Anterior cingulate cortex (tissue), 58 donors: ENCODE results near the gene C1RL.

Experiments
- DNase-seq, 58 donors: peaks; one replicate each; lab custom pipeline; 2025; lab: John Stamatoyannopoulos, UW

C1RL gene

GRCh38 chr12:7093892-7094291, 15.1 kb downstream of the C1RL start:
- no peak for DNase-seq

DNA sequence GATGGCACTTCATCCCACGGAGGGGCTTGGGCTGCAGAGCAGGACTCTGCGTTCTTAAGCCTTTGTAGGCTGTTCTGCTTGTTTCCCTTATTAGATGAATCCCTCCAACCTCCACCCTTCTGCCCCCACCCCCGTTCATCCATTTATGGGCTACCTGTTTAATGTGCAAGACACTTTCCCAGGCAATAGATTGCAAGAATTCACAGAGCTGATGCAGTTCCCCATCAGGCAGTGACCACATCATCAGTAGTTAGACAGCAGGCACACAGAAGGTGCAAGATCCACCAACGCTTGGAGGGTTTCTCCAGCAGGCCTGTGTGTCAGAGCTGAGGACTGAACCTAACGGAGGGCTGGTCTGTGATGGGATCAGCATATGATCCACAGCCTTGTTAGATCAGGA, 15.5 kb downstream of the C1RL start:
- no peak for DNase-seq

DNA sequence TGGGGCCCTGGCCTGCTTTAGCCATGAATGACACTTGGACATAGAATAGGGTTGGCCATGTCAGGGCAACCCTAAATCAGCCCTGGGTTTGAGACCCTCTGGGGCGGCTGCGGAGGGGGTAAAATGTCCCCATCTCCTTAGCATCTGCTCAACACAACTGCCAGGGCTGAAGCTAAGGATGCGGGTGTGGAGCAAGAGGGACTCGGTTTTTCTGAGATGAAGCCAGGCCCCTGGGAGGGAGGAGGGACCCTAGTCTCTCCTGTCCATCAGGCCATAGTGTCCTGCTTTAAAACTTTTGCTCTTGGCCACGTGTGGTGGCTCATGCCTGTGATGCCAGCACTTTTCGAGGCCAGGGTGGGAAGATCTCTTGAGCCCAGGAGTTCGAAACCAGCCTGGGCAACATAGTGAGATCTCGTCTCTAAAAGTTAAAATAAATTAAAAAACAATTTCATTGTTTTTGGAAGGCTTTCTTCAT, 16.0 kb downstream of the C1RL start:
- no peak for DNase-seq

DNA sequence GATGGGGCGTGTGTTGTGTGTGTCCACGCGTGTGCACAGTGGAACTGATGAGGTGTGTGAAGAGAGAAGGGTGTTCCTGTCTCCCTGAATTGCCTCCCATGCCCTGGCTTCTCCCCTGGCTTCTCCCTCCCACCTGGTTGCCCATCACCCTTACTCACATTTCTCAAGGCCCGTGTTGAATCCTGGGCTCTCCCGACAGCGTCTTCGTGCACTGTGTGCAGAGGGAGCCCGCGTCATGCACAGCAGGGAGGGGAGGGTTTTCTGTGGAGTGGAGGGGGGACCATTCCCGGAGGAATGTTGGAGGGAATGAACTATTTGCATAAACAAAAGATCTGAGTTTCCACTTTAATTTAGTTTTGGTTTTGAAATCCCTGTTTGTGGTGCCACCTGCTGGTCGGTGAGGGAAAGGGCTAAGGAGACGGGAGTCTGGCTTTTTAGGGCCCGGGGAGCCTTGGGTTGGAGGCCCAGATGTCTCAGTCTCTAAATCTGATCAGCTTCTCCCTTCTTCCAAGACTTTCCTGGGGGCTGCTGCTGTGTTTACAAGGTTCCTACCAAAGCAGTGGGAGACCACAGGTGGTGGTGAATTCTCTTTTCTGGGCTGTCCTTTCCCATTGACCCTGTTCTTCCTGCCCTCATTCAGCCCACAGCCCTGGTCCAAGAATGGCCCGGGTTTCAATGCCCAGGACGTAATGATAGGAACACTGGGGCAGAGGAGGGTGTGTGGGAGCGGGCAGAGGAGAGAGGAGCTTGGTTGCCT, 16.6 kb downstream of the C1RL start, which contains the start of gene C1R:
Gene C1R, minus strand, starts transcription at position 217 of the 757 bp plus-strand sequence. Its CDS starts 57 bp downstream, at position 160.
- peak in 44 of 58 donors; percentile 4 to 68 (median 29) for DNase-seq

- peak in 1 of 58 donors; percentile 47 for DNase-seq
Measured at GRCh38 chr12:7091660-7092228, 17.3 kb downstream of the C1RL start.

DNA sequence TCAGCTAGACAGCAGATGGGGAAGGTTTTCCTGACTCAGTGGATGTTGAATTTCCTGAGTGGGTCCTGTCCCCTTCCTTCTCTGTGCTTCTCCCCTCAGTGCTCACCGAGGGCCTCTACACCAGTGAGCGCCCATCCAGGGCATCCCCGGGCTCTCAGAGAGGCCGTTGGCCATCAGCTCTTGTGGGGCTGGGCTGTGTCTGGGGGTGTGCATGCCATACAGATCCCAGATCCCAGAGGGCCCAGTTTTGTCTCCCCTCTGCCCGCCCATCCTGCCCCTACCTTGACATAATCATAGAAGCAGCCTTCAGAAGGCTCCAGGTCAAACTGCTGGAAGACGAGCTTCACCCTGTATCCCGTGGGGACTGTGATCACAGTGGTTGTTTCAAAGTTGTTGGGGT, 17.8 kb downstream of the C1RL start:
- DNase-seq: no peak

GRCh38 chr12:7090222-7090998, 18.6 kb downstream of the C1RL start:
- DNase-seq: no peak

DNA sequence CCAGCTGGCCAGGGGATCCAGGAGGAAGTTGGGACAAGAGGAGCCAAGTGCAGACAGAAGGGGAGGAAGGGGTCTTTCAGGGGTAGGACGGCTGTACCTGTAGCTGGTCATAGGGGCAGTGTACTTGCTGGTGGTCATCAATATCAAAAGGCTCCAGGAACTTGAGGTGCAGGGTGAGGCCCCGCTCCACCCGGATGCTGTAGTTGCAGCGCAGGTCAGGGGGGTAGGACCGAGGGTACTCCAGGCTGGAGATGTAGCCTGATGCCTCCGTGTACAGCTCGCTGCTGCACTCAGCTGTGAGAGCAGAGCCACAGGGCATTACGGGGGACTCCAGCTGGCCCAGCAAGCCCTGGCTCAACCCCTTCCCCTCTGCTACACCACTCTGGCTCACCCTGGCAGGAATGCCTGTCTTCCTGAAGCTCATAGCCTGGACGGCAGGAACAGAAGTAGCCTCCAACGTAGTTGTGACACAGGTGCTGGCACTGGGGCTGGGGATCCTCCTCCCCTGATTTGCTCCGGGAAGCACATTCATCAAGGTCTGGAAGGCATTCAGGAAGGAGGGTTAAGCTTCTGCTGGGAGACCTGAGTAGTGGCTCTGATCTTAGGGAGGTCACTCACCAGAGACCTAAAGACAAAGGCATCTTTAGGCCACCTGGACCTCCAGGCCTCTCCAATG, 19.7 kb downstream of the C1RL start:
- DNase-seq: no peak

DNA sequence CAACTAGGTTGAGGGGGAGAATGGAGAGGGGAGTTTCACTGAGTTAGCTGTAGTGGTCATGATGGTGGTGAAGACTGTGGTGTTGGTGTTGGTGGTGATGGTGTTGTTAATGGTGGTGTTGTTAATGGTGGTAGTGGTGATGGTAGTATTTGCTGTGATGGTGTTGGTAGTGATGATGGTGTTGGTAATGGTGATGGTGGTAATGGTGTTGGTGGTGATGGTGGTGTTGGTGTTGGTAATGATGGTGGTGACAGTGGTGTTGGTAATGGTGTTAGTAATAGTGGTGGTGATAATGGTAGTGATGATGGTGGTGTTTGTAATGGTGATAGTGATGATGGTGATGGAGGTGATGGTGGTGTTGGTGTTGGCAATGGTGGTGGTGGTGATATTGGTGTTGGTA, 25.9 kb downstream of the C1RL start:
- no peak for DNase-seq

- no peak for DNase-seq
Measured at GRCh38 chr12:7081037-7081436, 28.0 kb downstream of the C1RL start.

DNA sequence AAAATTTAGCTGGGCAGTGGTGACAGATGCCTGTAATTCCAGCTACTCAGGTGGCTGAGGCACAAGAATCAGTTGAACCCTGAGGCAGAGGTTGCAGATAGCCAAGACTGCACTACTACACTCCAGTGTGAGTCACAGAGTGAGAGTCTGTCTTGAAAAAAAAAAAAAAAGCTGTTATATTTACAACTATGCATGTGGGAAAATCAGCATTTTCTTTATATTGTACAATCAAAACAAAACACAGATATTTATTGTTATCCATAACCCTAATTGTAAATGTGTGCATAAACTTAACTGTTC, 29.2 kb downstream of the C1RL start:
- no peak for DNase-seq

GRCh38 chr12:7078163-7078562, 30.9 kb downstream of the C1RL start:
- DNase-seq: no peak

GRCh38 chr12:7076493-7076892, 32.5 kb downstream of the C1RL start:
- DNase-seq: no peak

DNA sequence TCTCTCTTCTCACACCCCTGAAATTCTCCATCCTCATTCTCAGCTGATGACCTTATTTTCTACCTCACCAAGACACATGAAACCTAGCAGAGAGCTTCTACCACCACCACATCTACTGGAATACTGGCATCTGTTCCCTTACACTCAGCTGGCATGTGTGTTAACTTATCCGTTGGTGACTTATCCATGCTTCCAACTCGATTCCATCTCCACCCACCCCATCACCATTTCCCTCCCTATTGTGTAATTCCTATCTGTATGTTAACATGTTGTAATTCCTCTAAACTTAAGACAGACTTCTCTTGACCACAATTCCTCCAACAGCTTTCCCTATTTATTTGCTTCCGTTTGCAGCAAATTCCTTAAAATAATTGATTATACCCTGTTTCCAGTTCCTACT, 33.1 kb downstream of the C1RL start:
- no peak for DNase-seq

GRCh38 chr12:7075518-7075917, 33.5 kb downstream of the C1RL start:
- DNase-seq: no peak

DNA sequence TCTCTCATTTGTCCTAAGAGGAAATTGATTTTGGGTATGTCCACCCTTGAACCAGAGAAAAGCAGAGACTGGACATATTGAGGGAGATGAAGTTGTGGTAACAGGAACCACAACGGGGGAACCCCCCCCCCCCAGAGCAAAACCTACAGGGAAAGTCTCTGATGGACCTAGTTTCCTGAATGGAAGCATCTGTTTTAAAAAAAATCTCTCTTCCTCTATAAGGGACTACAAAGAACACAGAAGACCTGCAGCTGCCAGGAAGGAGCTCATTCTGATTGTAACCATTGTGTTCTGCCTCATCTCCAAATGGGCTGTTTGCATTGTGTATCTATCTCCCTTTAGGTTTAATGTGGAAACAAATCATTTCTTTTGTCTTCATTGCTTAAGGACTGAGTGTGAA, 35.1 kb downstream of the C1RL start:
- DNase-seq: no peak

- no peak for DNase-seq
Measured at GRCh38 chr12:7072554-7072953, 36.5 kb downstream of the C1RL start.

- DNase-seq: no peak
Measured at GRCh38 chr12:7072035-7072434, 37.0 kb downstream of the C1RL start.

DNA sequence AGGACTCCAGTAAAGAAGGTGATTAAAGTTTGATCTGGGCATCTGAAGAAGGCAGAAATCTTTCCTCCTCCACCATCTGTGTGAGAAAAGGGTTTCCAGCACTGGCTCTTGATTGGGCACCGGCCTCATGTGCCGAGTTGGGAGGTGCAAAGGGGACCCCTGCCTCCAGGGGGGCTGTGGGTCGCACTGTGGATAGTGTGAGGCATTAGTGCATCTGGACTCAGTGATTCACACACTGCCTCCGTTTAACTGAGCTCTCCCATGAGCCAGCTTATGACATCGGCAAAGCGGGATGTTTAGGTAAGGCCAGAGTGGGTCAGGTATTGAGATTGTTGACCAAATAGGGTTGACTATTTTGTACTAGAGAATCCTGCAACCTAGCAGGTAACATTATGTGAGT, 39.6 kb downstream of the C1RL start:
- no peak for DNase-seq

- DNase-seq: no peak
Measured at GRCh38 chr12:7068994-7069346, 40.0 kb downstream of the C1RL start.
